GM12892 (cell line): ENCODE results near the gene TMEM242.

Experiments used
- POLR2A ChIP-seq: IDR thresholded peaks from 2 replicates; pipeline ENCODE4 v1.6.1; 2011; ENCODE audit warnings: low read depth, low read length, control low read depth
- POLR2AphosphoS5 ChIP-seq: IDR thresholded peaks from 2 replicates; pipeline ENCODE4 v1.6.1; 2011; ENCODE audit warnings: low read depth, low read length, control low read depth
- TAF1 ChIP-seq: IDR thresholded peaks from 2 replicates; pipeline ENCODE4 v1.6.1; 2011; ENCODE audit warnings: low read depth, mild to moderate bottlenecking, control low read depth, low read length, borderline replicate concordance

GRCh38 chr6:157276731-157277130, 46.6 kb downstream of the TMEM242 start:
- TF ChIP-seq POLR2A (no peak), POLR2AphosphoS5 (no peak), TAF1 (no peak)
